Epithelial cell of proximal tubule (primary cell): ENCODE data around the gene NSRP1. TPM values are rescaled to one million over a fixed set of nuclear protein-coding genes. Genes with fewer than 3 reads are reported as not detected.
A peak's percentile ranks its signal among the peaks of the same experiment; 100 is the strongest.

Experiments used
- DNase-seq: peaks from one replicate; pipeline ENCODE4 v3.0.0-alpha.2; 2011; ENCODE audit warnings: low read depth
- H3K4me3 ChIP-seq: 2 replicates; pipeline ENCODE4 v1.5.1; 2011; ENCODE audit warnings: low read depth, mild to moderate bottlenecking, low read length
- CTCF ChIP-seq: conservative IDR thresholded peaks from 2 replicates; pipeline ENCODE4 v1.5.1; 2012; ENCODE audit warnings: low read depth, mild to moderate bottlenecking, low read length
- total RNA-seq: library from RNA; depleted of rRNA; stranded (reverse); fragments of >200 nt; gene quantifications from 2 replicates; pipeline ENCODE4 v1.2.3, GENCODE V29; 2015

NSRP1 gene
- total RNA-seq, 1 donor from 2014 or later, result 7.0 TPM

- DNase-seq, result no peak
- no peak for TF ChIP-seq CTCF
Observed at GRCh38 chr17:30230596-30231125, 114.0 kb downstream of the NSRP1 start.

GRCh38 chr17:30232015-30232823 is 115.6 kb downstream of the NSRP1 start:
- DNase-seq, result no peak
- no peak overlapping the region for H3K4me3 ChIP-seq
- TF ChIP-seq CTCF, result no peak

More at GRCh38 chr17:30230596-30231125, 114.0 kb downstream of the NSRP1 start:
- H3K4me3 ChIP-seq, result no peak overlapping the region

- TF ChIP-seq CTCF, result no peak
- H3K4me3 ChIP-seq, result no peak overlapping the region
- no peak for DNase-seq
Observed at GRCh38 chr17:30232824-30233427, 116.3 kb downstream of the NSRP1 start.

GRCh38 chr17:30234296-30234695 is 117.7 kb downstream of the NSRP1 start:
- no peak for DNase-seq
- no peak overlapping the region for H3K4me3 ChIP-seq
- TF ChIP-seq CTCF, result no peak

- DNase-seq, result no peak
- peak overlapping the region; percentile 8 for H3K4me3 ChIP-seq
- TF ChIP-seq CTCF, result no peak
Observed at GRCh38 chr17:30234964-30235363, 118.3 kb downstream of the NSRP1 start.

GRCh38 chr17:30235386-30236296 is 119.0 kb downstream of the NSRP1 start, which contains the start of gene SLC6A4:
TSS of gene SLC6A4 (minus strand) at chr17:30235697. CDS start at chr17:30221958, 13,739 bp downstream.
- H3K4me3 ChIP-seq, result peak within 1 kb of the TSS; percentile 54
- no peak for DNase-seq
- TF ChIP-seq CTCF, result no peak
